Type B pancreatic cell (in vitro differentiated cells): ENCODE results near the gene MYO5B. TPM values are rescaled to one million over a fixed set of nuclear protein-coding genes. Genes with fewer than 3 reads are reported as not detected.

Source experiments
- DNase-seq: peaks from one replicate; pipeline ENCODE4 v3.0.0; 2021; ENCODE audit warnings: mixed read lengths; ENCODE audit not compliant: unreplicated experiment; ENCODE audit errors: extremely low spot score
- H3K27ac Mint-ChIP-seq: 2 replicates; pipeline ENCODE4 v1.8.0; 2021; ENCODE audit warnings: mild to moderate bottlenecking, mixed read lengths
- H3K27me3 Mint-ChIP-seq: 2 replicates; pipeline ENCODE4 v1.8.0; 2021; ENCODE audit warnings: mixed read lengths
- H3K36me3 Mint-ChIP-seq: 2 replicates; pipeline ENCODE4 v1.8.0; 2021; ENCODE audit warnings: mixed read lengths
- H3K4me1 Mint-ChIP-seq: one replicate; pipeline ENCODE4 v1.8.0; 2021; ENCODE audit warnings: mixed read lengths; ENCODE audit not compliant: unreplicated experiment
- H3K4me3 Mint-ChIP-seq: 2 replicates; pipeline ENCODE4 v1.8.0; 2021; ENCODE audit warnings: mild to moderate bottlenecking, mixed read lengths
- H3K9me3 Mint-ChIP-seq: 2 replicates; pipeline ENCODE4 v1.8.0; 2021; ENCODE audit warnings: mixed read lengths
- total RNA-seq: library from RNA; stranded (reverse); gene quantifications from 2 replicates; pipeline ENCODE4 v1.2.1, GENCODE V29; 2021; ENCODE audit warnings: low replicate concordance
- TF ChIP-seq, protein P1 (sequence below): fragments of 200-600 bp; sonication (generic); conservative IDR thresholded peaks from 2 replicates; pipeline ENCODE4 v1.5.0; 2021; ENCODE audit warnings: antibody characterized with exemption, mild to moderate bottlenecking

The MYO5B gene
- total RNA-seq, 1 donor from 2014 or later: 51.7 TPM

DNA sequence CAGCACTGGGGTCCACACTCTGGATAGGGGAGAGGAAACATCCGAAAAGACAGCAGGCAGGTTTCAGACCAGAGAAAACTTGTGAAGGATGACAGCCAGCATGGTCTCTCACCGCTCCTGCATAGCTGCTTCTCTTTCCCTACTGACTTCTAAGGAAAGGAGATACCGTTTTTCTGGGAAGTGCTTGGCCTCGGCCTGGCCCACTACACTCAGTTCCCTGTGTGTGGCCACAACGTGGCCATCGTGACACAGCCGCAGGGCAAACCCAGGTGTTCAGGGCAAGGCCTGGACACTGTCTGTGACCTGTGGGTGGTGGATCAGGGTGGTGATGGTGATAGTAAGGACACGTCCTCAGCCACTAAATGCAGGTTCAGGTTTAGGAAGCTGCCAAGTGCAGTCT, 347.4 kb downstream of the MYO5B start:
- H3K4me3 Mint-ChIP-seq: peak overlapping the region; percentile 12
- no peaks in the 10 kb centered on the region for H3K9me3 Mint-ChIP-seq
- H3K36me3 Mint-ChIP-seq: peaks cover 17% of the 10 kb centered on the region
- peaks cover 5% of the 10 kb centered on the region for H3K4me1 Mint-ChIP-seq
- no peak for DNase-seq
- H3K27ac Mint-ChIP-seq: peak overlapping the region; percentile 35
- TF ChIP-seq, protein P1, sequence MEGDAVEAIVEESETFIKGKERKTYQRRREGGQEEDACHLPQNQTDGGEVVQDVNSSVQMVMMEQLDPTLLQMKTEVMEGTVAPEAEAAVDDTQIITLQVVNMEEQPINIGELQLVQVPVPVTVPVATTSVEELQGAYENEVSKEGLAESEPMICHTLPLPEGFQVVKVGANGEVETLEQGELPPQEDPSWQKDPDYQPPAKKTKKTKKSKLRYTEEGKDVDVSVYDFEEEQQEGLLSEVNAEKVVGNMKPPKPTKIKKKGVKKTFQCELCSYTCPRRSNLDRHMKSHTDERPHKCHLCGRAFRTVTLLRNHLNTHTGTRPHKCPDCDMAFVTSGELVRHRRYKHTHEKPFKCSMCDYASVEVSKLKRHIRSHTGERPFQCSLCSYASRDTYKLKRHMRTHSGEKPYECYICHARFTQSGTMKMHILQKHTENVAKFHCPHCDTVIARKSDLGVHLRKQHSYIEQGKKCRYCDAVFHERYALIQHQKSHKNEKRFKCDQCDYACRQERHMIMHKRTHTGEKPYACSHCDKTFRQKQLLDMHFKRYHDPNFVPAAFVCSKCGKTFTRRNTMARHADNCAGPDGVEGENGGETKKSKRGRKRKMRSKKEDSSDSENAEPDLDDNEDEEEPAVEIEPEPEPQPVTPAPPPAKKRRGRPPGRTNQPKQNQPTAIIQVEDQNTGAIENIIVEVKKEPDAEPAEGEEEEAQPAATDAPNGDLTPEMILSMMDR: no peak
- H3K27me3 Mint-ChIP-seq: no peaks in the 10 kb centered on the region

- H3K4me3 Mint-ChIP-seq: no peak overlapping the region
- TF ChIP-seq, protein P1: no peak
- H3K27ac Mint-ChIP-seq: no peak overlapping the region
- no peaks in the 10 kb centered on the region for H3K9me3 Mint-ChIP-seq
- H3K4me1 Mint-ChIP-seq: peaks cover 8% of the 10 kb centered on the region
- DNase-seq: no peak
- peaks cover 19% of the 10 kb centered on the region for H3K36me3 Mint-ChIP-seq
- H3K27me3 Mint-ChIP-seq: no peaks in the 10 kb centered on the region
Observed at GRCh38 chr18:49846718-49847470, 348.1 kb downstream of the MYO5B start.

DNA sequence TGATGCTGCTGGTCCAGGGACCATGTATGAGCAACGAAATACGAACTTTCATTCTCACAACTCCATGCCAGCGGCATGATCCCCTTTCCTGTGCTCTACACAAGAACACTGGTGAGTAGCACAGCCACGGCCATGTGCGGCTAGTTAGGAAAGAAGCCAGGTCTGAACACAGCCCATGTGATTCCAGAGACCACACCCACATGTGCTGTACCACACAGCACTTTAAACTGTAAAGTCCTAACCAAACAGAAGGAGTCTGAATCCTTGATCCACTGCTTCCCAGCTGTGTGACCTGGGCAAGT, 348.6 kb downstream of the MYO5B start:
- Mint-ChIP-seq H3K27me3 (no peaks in the 10 kb centered on the region), H3K4me3 (no peak overlapping the region), H3K27ac (no peak overlapping the region), H3K4me1 (peaks cover 9% of the 10 kb centered on the region), H3K9me3 (no peaks in the 10 kb centered on the region), H3K36me3 (peaks cover 25% of the 10 kb centered on the region)
- TF ChIP-seq, protein P1: no peak
- DNase-seq: no peak

DNA sequence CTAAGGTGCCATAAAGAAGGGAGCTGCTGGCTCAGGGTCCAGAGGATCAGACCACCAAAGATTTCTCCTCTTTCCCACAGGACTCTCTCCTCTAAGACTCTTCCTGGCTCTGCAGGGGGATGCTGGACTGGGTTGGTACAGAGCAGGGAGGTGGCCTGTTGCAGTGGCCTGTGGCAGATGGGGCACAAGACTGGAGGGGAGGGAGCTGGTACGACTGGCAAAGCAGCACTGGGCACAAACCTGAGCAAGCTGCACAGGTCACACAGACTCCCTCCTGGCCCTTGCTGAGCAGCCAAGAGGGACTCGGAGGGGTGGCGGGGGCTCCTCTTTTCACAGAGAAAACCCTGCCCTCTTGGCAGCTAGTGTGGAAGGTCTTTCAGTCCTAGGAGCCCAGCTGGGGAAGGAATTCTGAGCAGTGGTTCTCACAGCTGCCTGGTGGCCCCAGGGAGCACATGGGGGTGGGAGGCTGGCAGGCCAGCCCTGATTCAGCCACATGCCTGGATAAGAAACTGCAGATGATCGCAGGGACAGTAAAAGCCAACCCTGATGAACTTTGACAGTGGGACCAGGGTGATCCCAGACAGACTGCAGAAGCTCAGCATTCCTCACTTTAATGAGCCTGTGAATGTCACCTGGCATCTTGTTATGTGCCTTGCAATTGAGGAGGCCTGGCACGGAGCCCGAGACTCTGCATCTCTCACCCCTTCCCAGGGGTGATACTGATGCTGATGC, 349.2 kb downstream of the MYO5B start:
- DNase-seq: no peak
- no peaks in the 10 kb centered on the region for H3K9me3 Mint-ChIP-seq
- TF ChIP-seq, protein P1: no peak
- no peak overlapping the region for H3K27ac Mint-ChIP-seq
- no peak overlapping the region for H3K4me3 Mint-ChIP-seq
- H3K27me3 Mint-ChIP-seq: no peaks in the 10 kb centered on the region
- peaks cover 9% of the 10 kb centered on the region for H3K4me1 Mint-ChIP-seq
- peaks cover 22% of the 10 kb centered on the region for H3K36me3 Mint-ChIP-seq

DNA sequence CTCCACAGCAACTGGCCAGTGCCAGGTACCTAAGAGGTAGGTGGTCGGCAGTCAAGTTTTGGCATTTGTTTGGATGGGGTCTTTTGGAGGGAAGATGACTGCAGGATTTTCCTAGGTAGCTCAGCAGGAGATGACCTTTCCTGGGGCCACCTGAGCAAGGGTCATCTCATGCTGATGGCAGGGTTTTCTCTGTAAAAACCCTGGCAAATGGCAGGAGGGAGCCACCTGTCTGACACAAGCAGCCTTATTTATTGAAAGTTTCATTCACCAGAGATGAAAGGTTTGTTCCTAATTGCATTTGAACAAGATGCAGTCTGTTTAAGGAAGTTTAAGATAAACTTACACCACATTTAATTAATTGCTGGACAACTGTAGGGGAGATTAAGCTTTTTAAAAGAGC, 350.0 kb downstream of the MYO5B start:
- Mint-ChIP-seq H3K27me3 (no peaks in the 10 kb centered on the region), H3K36me3 (peaks cover 25% of the 10 kb centered on the region), H3K9me3 (no peaks in the 10 kb centered on the region), H3K27ac (no peak overlapping the region), H3K4me1 (peaks cover 9% of the 10 kb centered on the region), H3K4me3 (no peak overlapping the region)
- no peak for DNase-seq
- TF ChIP-seq, protein P1: no peak
